Mesendoderm (in vitro differentiated cells): ENCODE data around the gene FBXO5.

Source experiments
- DNase-seq: peaks from one replicate; pipeline ENCODE4 v3.0.0; 2013
- H2AK5ac ChIP-seq: 2 replicates; pipeline ENCODE4 v1.6.1; 2013; ENCODE audit warnings: low read length, inconsistent platforms
- H2BK120ac ChIP-seq: 2 replicates; pipeline ENCODE4 v1.6.1; 2013; ENCODE audit warnings: low read depth, mild to moderate bottlenecking, low read length, moderate library complexity, mixed read lengths
- H2BK15ac ChIP-seq: replicated peaks from 2 replicates; pipeline ENCODE4 v1.6.1; 2013; ENCODE audit warnings: low read depth, mild to moderate bottlenecking, moderate library complexity
- H2BK5ac ChIP-seq: 2 replicates; pipeline ENCODE4 v1.6.1; 2013; ENCODE audit warnings: low read length, inconsistent platforms
- H3K18ac ChIP-seq: 2 replicates; pipeline ENCODE4 v1.6.1; 2013; ENCODE audit warnings: mild to moderate bottlenecking, low read length, mixed read lengths
- H3K23ac ChIP-seq: one replicate; pipeline ENCODE4 v1.6.1; 2013; ENCODE audit warnings: low read length
- H3K27ac ChIP-seq: 2 replicates; pipeline ENCODE4 v1.5.1; 2013; ENCODE audit warnings: low read depth, mild to moderate bottlenecking, inconsistent platforms, low read length, moderate library complexity
- H3K27me3 ChIP-seq: 2 replicates; pipeline ENCODE4 v1.6.1; 2013; ENCODE audit warnings: low read length, control low read depth, mild to moderate bottlenecking, inconsistent platforms; ENCODE audit not compliant: insufficient read depth, poor library complexity
- H3K36me3 ChIP-seq: 2 replicates; pipeline ENCODE4 v1.6.1; 2013; ENCODE audit warnings: low read length, inconsistent platforms; ENCODE audit not compliant: control insufficient read depth, insufficient read depth
- H3K4ac ChIP-seq: one replicate; pipeline ENCODE4 v1.6.1; 2013; ENCODE audit warnings: low read depth, mild to moderate bottlenecking, low read length, moderate library complexity
- H3K4me1 ChIP-seq: 2 replicates; pipeline ENCODE4 v1.6.1; 2013; ENCODE audit warnings: low read depth, low read length, inconsistent platforms; ENCODE audit not compliant: control insufficient read depth
- H3K4me2 ChIP-seq: 2 replicates; pipeline ENCODE4 v1.6.1; 2013; ENCODE audit warnings: low read length
- H3K4me3 ChIP-seq: 2 replicates; pipeline ENCODE4 v1.5.1; 2013; ENCODE audit warnings: mild to moderate bottlenecking, low read length
- H3K56ac ChIP-seq: one replicate; pipeline ENCODE4 v1.6.1; 2013; ENCODE audit warnings: low read length
- H3K79me1 ChIP-seq: 2 replicates; pipeline ENCODE4 v1.6.1; 2013; ENCODE audit warnings: low read length, inconsistent platforms
- H3K79me2 ChIP-seq: 2 replicates; pipeline ENCODE4 v1.6.1; 2013; ENCODE audit warnings: mild to moderate bottlenecking, low read length; ENCODE audit not compliant: control insufficient read depth, insufficient read depth
- H3K9ac ChIP-seq: 2 replicates; pipeline ENCODE4 v1.6.1; 2013; ENCODE audit warnings: low read length, inconsistent platforms
- H4K5ac ChIP-seq: one replicate; pipeline ENCODE4 v1.6.1; 2013; ENCODE audit warnings: low read length
- H4K8ac ChIP-seq: one replicate; pipeline ENCODE4 v1.6.1; 2013; ENCODE audit warnings: low read depth, mild to moderate bottlenecking, control low read depth, low read length, moderate library complexity
- WGBS: extraction: QIAGEN DNeasy Blood & Tissue Kit; methylation state at CpG from one replicate; pipeline ENCODE4 v1.1.7; 2013; ENCODE audit warnings: low lambda C conversion rate, missing lambda C conversion rate; ENCODE audit not compliant: insufficient coverage; ENCODE audit errors: extremely low coverage; 5-methylcytosine and 5-hydroxymethylcytosine counted together

The FBXO5 gene

GRCh38 chr6:152954443-152954842 lies 28.4 kb downstream of the FBXO5 start:
- Histone ChIP-seq H3K4me2 (no peak overlapping the region), H3K79me2 (no peaks in the 10 kb centered on the region), H4K8ac (no peak overlapping the region), H2AK5ac (no peak overlapping the region), H4K5ac (no peak overlapping the region), H3K27ac (no peak overlapping the region), H3K4me1 (no peaks in the 10 kb centered on the region), H3K18ac (no peak overlapping the region), H3K4me3 (no peak overlapping the region), H3K36me3 (no peaks in the 10 kb centered on the region), H3K9ac (no peak overlapping the region), H2BK120ac (no peak overlapping the region), H2BK15ac (no peak overlapping the region), H3K23ac (no peak overlapping the region), H3K79me1 (no peaks in the 10 kb centered on the region), H3K56ac (no peak overlapping the region), H2BK5ac (no peak overlapping the region), H3K27me3 (no peaks in the 10 kb centered on the region), H3K4ac (no peak overlapping the region)
- WGBS: no CpG with 5 or more reads among the region's 3 CpGs
- DNase-seq: peak; percentile 13

GRCh38 chr6:152952866-152953509 lies 29.9 kb downstream of the FBXO5 start:
- DNase-seq: peak; percentile 45

GRCh38 chr6:152952045-152952444 lies 30.8 kb downstream of the FBXO5 start:
- Histone ChIP-seq H3K79me2 (no peaks in the 10 kb centered on the region), H3K4me3 (no peak overlapping the region), H3K4ac (no peak overlapping the region), H3K79me1 (no peaks in the 10 kb centered on the region), H2BK120ac (no peak overlapping the region), H3K27ac (no peak overlapping the region), H3K56ac (no peak overlapping the region), H2AK5ac (no peak overlapping the region), H3K18ac (no peak overlapping the region), H4K8ac (no peak overlapping the region), H2BK15ac (no peak overlapping the region), H3K27me3 (no peaks in the 10 kb centered on the region), H3K4me2 (no peak overlapping the region), H3K9ac (no peak overlapping the region), H4K5ac (no peak overlapping the region), H2BK5ac (no peak overlapping the region), H3K36me3 (no peaks in the 10 kb centered on the region), H3K4me1 (no peaks in the 10 kb centered on the region), H3K23ac (no peak overlapping the region)
- DNase-seq: peak; percentile 28
- WGBS: no CpG with 5 or more reads among the region's 1 CpG

More at GRCh38 chr6:152952866-152953509, 29.9 kb downstream of the FBXO5 start:
- Histone ChIP-seq H3K9ac (no peak overlapping the region), H3K79me2 (no peaks in the 10 kb centered on the region), H3K36me3 (no peaks in the 10 kb centered on the region), H3K4ac (no peak overlapping the region), H4K5ac (no peak overlapping the region), H3K27me3 (no peaks in the 10 kb centered on the region), H3K23ac (no peak overlapping the region), H3K18ac (no peak overlapping the region), H2BK120ac (no peak overlapping the region), H3K27ac (no peak overlapping the region), H3K4me3 (no peak overlapping the region), H3K4me2 (no peak overlapping the region), H2AK5ac (no peak overlapping the region), H4K8ac (no peak overlapping the region), H3K56ac (no peak overlapping the region), H2BK15ac (no peak overlapping the region), H3K4me1 (no peaks in the 10 kb centered on the region), H3K79me1 (no peaks in the 10 kb centered on the region), H2BK5ac (no peak overlapping the region)
- WGBS: 100% methylated on average over 2 of the region's 7 CpGs

- Histone ChIP-seq H3K56ac (no peak overlapping the region), H2BK15ac (no peak overlapping the region), H3K79me1 (no peaks in the 10 kb centered on the region), H3K23ac (no peak overlapping the region), H3K27ac (no peak overlapping the region), H3K9ac (no peak overlapping the region), H2AK5ac (no peak overlapping the region), H3K4me2 (no peak overlapping the region), H4K8ac (no peak overlapping the region), H3K4me3 (no peak overlapping the region), H3K4me1 (no peaks in the 10 kb centered on the region), H3K4ac (no peak overlapping the region), H3K36me3 (no peaks in the 10 kb centered on the region), H2BK5ac (no peak overlapping the region), H3K27me3 (no peaks in the 10 kb centered on the region), H4K5ac (no peak overlapping the region), H3K79me2 (no peaks in the 10 kb centered on the region), H3K18ac (no peak overlapping the region), H2BK120ac (no peak overlapping the region)
- no peak for DNase-seq
- WGBS: no CpG with 5 or more reads among the region's 3 CpGs
These were observed 32.6 kb downstream of the FBXO5 start for GRCh38 chr6:152950240-152950639.

GRCh38 chr6:152948150-152948768 lies 34.6 kb downstream of the FBXO5 start:
- no peak overlapping the region for H2BK15ac ChIP-seq
- no peak overlapping the region for H3K27ac ChIP-seq
- no peak overlapping the region for H3K4ac ChIP-seq
- no peak overlapping the region for H3K4me3 ChIP-seq
- no peaks in the 10 kb centered on the region for H3K79me2 ChIP-seq
- no peaks in the 10 kb centered on the region for H3K36me3 ChIP-seq
- H4K5ac ChIP-seq: no peak overlapping the region
- no peak overlapping the region for H3K56ac ChIP-seq
- no CpG with 5 or more reads among the region's 9 CpGs for WGBS
- H4K8ac ChIP-seq: no peak overlapping the region
- no peaks in the 10 kb centered on the region for H3K79me1 ChIP-seq
- H2BK120ac ChIP-seq: no peak overlapping the region
- H2AK5ac ChIP-seq: no peak overlapping the region
- no peaks in the 10 kb centered on the region for H3K4me1 ChIP-seq
- H2BK5ac ChIP-seq: no peak overlapping the region
- no peak overlapping the region for H3K9ac ChIP-seq
- no peak overlapping the region for H3K18ac ChIP-seq
- no peak overlapping the region for H3K23ac ChIP-seq
- no peaks in the 10 kb centered on the region for H3K27me3 ChIP-seq
- H3K4me2 ChIP-seq: no peak overlapping the region
- peak; percentile 40 for DNase-seq

GRCh38 chr6:152946995-152947394 lies 35.8 kb downstream of the FBXO5 start:
- no peak overlapping the region for H4K5ac ChIP-seq
- H2BK15ac ChIP-seq: no peak overlapping the region
- no peak overlapping the region for H3K4ac ChIP-seq
- H3K18ac ChIP-seq: no peak overlapping the region
- H2BK120ac ChIP-seq: no peak overlapping the region
- H4K8ac ChIP-seq: no peak overlapping the region
- no peak for DNase-seq
- H3K79me2 ChIP-seq: no peaks in the 10 kb centered on the region
- no CpG with 5 or more reads among the region's 2 CpGs for WGBS
- H3K79me1 ChIP-seq: no peaks in the 10 kb centered on the region
- no peaks in the 10 kb centered on the region for H3K36me3 ChIP-seq
- H3K27ac ChIP-seq: no peak overlapping the region
- no peak overlapping the region for H2BK5ac ChIP-seq
- no peak overlapping the region for H3K4me3 ChIP-seq
- no peak overlapping the region for H3K23ac ChIP-seq
- no peak overlapping the region for H3K9ac ChIP-seq
- H3K4me1 ChIP-seq: no peaks in the 10 kb centered on the region
- no peak overlapping the region for H2AK5ac ChIP-seq
- H3K4me2 ChIP-seq: no peak overlapping the region
- no peak overlapping the region for H3K56ac ChIP-seq
- H3K27me3 ChIP-seq: no peaks in the 10 kb centered on the region
